CD4-positive, alpha-beta T cell treated with Interleukin-21 for 1 hour (primary cell): ENCODE data around the gene DEFB114.
"Not testable (repeated sequence)": the region's sequence is repeated elsewhere in the genome, so short reads cannot be mapped to it uniquely, and the experiment has no call there.

ENCODE experiments used
- DNase-seq: peaks from one replicate; pipeline ENCODE4 v3.0.0-alpha.2; 2020

The DEFB114 gene

DNA sequence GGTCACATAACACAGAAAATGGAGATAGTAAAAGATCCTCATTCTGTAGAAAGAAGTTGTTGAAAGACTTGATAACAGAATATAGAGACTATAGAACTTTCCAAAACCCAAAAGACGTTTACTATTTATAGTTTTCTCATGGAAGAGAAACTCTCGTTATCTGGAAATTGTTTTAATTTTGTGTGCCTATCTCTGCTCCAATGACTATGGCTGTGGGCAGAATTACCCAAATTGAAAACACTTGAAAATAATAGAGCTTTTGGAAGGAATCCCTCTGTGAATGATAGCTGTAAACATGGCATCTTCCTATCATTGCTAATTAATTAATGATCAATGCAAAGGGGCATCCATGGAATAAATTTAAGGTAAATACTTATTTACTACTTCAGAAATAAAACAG lies at the start of gene DEFB114:
DEFB114 (minus strand) TSS at position 101 of the 400 bp plus-strand sequence; CDS start at position 42, 59 bp downstream.
- DNase-seq, result no peak

- no peak for DNase-seq
These were observed 43.9 kb upstream of the DEFB114 start for GRCh38 chr6:50007819-50008218.

- no peak for DNase-seq
These were observed 39.2 kb upstream of the DEFB114 start for GRCh38 chr6:50003139-50003538.

GRCh38 chr6:49995278-49995677 lies 31.3 kb upstream of the DEFB114 start:
- no peak for DNase-seq

DNA sequence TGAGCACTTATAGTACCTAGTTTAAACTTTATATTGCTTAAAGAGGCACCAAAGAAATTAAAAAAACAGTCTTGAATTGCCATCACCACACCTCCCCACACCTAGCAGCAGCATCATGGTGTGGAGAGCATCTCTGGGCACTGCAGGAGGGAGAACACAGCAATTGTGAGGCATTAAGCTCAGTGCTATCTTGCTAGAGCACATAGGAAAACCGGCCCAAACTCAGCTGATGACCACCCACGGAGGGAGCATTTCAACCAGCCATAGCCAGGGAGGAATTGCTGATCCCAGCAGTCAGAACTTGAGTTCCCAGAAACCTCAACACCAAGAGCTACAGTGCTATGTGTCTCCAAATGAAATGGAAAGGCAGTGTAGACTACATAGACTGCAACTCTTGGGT lies 24.9 kb upstream of the DEFB114 start:
- no peak for DNase-seq

DNA sequence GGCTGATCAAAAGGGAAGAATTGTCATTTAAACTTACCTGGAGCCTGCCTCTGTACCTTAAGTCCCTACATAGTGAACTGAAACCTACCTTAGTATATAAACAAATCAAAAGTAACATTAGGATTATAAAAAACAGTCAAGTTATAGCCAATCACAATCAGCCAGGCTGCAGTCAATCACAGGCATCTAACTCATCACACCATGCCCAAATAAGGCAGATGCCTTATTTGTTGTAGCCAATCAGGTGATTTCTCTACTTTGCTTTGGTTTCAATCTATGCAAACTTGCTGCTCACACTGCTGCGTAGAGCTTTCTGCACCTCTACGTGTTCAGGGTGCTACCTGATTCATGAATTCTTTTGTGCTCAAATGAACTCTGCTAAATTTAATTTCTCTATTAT lies 23.8 kb upstream of the DEFB114 start:
- DNase-seq, result no peak

DNA sequence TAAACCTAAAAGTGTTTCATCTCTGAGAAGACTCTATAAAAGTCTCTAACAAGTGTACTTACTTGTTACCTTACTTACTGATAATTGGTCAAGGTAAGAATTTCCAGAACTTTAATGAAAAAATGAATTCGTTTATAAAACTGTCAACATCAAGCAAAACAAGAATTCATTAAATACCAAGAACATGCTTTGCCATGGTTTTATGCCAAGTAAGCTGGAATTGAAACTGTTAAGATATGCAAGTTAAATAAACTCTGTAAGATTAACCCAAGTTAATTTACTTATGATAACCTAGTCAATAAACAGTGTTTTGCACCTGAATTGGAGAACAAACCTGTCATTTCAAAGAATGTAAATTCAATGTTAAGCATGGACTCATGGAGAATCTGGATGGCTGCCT lies 22.6 kb upstream of the DEFB114 start:
- no peak for DNase-seq

- DNase-seq, result no peak
These were observed 18.1 kb upstream of the DEFB114 start for GRCh38 chr6:49982046-49982445.

DNA sequence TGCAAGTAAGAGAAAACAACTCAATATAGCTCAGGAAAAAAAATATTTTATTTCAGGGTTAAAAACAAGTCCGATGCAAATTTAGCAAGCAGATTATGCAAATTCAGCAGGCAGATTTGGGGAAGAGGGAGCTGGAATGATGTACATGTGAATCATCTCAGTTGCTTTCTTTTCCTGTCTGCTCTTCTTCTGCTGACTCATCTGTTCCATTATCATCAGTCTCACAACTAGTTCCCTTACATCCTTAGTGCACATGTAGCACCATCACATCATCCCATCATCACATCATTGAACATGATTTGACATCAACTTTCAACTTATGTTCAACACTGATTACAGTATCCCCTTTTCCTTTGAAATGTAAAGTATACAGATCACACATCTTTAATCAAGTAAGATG lies 16.9 kb upstream of the DEFB114 start:
- no peak for DNase-seq

DNA sequence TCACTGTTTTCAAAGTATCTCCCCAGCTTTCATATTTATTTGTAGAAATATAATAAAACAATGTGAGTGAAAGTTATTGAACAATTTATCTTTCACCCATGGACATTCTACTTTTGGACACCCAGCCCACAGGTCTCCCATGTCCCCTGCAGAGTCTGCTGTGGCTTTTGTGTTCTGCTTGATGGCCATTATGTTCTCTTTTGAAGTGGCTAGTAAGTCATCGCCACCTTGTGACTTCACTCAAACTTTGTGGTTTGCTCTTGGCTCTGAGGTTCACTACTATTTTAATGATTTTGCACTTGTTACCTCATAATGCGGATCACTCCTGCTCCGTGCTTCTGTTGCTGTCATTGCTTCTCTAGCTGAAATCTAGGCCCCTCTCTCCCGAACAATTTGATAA lies 15.6 kb upstream of the DEFB114 start:
- DNase-seq, result no peak

- no peak for DNase-seq
These were observed 14.6 kb upstream of the DEFB114 start for GRCh38 chr6:49978332-49979226.

DNA sequence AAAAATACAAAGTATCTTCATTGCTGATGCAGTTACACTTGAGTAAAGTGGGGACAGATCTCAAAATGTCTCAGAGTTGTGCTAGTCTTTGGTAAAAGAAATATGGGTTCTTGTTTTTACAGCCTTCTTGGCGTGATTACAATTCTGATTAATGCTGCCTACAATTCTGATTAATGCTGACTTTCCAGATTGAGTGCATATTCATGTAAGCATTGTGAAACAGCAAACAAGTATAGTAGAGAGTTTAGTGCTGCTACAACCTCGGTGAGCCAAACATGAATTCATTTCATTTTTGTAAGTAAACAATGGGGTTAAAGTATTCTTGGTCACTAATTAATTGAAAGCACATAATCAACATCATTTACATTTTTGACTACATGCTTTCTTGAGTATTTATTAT lies 5.6 kb upstream of the DEFB114 start, which contains the start of gene DEFB113:
DEFB113 (minus strand) TSS at position 21 of the 400 bp plus-strand sequence; CDS start at position 21, 0 bp downstream.
- DNase-seq, result no peak

DNA sequence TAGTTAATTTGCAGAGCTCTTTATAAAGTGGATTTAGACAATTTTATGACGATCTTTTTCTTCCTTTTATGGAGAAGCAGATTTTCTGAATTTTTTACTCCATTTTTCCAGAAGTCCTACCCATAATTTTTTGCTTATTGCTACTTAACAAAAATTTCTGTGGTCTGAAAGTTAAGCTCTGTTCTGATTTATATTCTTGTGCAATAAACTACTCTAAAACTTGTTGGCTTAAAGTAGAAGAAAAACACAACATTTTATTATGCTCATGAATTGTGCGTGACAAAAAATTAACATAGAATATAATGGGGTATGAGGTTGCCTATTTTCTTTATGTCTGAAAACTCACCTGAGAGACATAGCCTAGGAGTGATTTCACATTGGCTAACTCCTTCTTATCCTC lies 2.9 kb upstream of the DEFB114 start:
- no peak for DNase-seq

GRCh38 chr6:49966334-49966733 lies 2.4 kb upstream of the DEFB114 start:
- no peak for DNase-seq

DNA sequence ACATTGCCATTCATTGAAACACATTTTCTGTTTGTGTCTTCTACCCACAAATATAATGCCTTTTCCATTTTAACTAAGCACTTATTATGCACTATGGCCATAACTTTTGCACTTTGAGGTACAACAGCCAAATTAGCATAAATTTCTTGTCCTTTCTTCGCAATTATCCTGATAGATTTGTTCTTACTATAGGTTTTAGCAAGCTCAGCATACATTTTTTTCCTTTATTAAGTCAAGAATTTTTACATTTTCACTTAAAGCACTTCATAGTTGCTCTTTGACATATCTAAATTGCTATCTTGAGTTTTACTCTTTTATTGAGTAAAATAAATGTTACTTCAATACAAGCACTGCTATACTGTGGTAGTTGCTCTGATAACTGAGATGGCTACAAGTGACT lies 5.8 kb downstream of the DEFB114 start:
- DNase-seq, result no peak

DNA sequence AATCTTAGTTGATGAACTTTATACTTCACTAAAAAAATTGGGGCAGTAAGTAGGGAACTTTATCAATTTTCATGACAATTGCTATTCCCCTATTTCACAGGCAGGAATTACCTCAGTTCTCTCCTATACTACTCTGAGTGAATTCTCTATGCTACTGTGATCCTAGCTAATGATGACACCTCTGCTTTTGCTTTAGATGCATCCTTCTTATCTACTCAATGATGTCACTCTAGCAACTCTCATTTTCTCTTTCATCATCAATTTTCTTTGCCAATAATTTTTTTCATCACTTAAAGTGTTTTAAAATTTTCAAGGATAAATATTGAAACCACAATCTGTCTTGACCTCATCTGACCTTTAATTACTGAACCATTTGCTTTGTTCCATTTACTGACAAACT lies 8.1 kb downstream of the DEFB114 start:
- no peak for DNase-seq

GRCh38 chr6:49951926-49952325 lies 12.0 kb downstream of the DEFB114 start:
- no peak for DNase-seq

DNA sequence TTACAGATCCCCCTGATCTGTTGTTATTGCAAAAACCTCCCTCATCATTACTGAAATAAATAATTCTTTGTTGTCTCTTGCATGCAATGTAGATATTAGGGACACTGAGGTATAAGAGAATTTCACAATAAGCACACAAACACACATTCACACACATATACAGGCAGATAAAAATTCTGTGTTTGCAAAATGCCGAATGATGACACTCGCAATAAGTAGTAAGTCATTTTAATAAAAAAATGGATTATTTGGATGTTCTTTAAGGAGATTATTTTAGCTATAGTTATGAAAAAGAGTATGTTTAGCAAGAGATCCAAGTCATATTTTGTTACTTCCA lies 13.6 kb downstream of the DEFB114 start:
- no peak for DNase-seq

GRCh38 chr6:49949062-49949461 lies 14.9 kb downstream of the DEFB114 start:
- no peak for DNase-seq

DNA sequence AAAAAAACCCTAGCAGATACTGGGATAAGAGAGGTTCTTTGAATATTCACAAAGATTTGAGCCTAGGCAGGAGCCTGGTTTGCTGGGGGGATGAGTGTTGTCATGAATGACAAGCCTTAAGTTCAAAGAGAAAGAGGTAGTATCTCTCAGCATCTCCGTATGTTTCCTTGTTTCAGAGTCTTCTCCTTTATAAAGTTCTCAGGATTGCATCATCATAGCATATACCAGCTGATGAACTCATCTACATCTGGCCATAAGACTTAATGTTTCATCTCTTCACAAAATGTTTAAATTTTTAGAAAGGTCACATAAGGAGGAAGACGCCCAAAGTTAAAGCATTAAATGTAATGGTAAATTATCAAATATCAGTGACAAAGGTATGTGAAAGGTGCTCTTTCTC lies 17.1 kb downstream of the DEFB114 start:
- no peak for DNase-seq

- DNase-seq, result not testable (repeated sequence)
These were observed 19.9 kb downstream of the DEFB114 start for GRCh38 chr6:49944068-49944467.

DNA sequence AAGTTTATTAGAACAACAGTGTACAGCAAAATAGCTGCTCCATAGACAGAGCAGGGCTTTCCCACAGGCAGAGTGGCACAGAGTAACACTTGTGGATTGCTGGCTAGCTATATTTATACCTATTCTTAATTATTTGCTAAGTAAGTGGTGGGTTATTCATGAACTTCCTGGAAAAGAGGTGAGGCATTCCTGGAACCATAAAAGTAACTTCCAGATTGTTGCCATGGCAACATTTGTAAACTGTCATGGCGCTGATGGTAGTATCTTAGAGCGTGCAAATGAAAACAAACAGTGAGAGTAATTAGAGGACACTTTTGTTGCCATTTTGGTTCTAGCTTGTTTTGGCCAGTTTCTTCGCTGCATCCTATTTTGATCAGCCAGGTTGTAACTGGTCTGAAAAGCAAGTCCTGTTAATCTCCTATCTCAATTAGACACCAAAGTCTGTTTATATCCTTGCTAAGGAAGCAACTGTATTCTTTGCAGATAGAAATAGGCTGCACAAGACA lies 23.9 kb downstream of the DEFB114 start:
- no peak for DNase-seq

GRCh38 chr6:49937811-49938210 lies 26.2 kb downstream of the DEFB114 start:
- no peak for DNase-seq

- DNase-seq, result no peak
These were observed 26.9 kb downstream of the DEFB114 start for GRCh38 chr6:49937017-49937416.

DNA sequence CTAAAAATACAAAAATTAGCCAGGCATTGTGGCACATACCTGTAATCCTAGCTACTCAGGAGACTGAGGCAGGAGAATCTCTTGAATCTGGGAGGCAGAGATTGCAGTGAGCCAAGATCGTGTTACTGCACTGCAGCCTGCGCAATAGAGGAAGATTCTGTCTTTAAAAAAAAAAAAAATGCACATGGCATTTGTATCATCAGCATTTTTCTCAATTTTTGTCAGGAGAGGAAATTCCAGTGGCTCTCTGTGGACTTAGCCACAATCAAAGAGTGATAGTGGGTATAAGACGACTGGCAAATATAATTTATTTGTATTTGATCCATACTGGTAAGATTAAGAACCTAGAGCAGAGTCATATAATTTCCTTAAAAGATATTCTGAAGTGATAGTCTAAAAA lies 28.6 kb downstream of the DEFB114 start:
- DNase-seq, result no peak
